NOMO-1 treated with dmso at 0.1 percent for 144 hours (cell line): ENCODE results near the gene ARHGAP26.

Source experiments
- DNase-seq: peaks from one replicate; lab custom pipeline; 2025; ENCODE audit not compliant: unreplicated experiment; lab: John Stamatoyannopoulos, UW

ARHGAP26 gene

DNA sequence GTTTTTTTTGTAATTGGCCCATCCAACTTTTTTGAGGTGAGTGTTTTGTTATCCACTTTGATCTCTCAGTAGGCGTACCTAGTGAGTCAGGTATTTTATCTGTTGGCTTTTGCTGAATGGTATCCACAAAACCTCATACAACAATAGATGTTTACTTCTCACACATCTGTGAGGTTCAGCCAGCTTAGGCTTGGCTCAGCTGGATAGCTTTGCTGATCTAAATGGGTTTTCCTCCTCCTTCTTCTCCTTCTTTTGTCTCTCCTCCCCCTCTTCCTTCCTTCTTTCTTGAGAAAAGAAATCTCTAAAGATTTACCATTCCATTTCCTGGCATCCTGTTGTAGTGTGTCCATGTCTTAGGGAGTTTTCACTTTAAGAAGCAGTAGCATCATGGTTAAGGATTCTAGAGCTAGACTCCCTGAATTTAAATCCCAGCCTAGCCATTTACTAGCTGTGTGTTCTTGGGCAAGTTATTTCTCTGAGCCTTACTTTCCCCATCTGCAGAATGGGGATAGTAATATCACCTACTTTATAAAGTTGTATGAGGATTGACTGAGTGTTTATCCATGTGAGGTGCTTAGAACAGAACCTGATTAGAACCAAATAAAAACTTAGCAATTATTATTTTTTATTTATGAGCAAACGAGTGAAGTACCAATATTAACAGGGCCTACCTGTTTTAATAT, 126.3 kb downstream of the ARHGAP26 start:
- no peak for DNase-seq

DNA sequence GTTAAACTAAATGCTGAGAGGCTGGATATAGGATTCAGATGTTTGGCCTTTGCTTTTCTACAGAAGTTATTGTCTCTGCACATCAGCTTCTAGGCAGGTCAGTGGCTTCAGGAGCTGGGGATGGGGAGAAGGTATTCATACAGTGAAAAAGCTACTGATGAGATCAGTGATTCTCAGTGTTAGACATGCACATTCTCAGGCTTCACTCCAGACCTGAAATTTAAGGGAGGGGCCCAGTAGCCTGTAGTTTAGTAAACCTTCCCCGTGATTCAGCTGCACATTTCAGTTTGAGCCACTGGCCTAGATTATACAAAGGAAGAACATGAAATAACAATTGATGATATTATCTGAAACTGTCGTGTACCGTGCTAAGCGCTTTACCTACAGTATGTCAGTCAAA, 127.2 kb downstream of the ARHGAP26 start:
- DNase-seq: no peak

DNA sequence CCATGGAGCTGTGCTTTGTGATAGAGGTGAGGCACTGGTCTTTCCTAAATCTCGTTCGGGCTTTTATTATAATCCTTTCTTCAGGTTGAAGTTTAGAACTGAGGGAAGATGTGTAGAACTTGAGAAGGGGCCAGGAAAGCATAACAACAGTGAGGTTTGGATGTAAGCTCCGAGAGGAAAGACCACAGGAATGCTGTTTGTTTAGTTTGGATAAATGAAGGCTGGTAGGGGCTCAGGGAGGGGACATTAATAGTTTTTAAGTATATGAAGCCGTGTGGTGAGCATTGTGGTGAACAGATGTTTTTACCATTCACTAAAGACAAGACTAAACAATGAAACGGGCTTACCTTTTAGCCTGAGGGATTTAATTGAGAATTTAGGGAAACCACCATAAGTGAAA, 130.8 kb downstream of the ARHGAP26 start:
- DNase-seq: no peak

DNA sequence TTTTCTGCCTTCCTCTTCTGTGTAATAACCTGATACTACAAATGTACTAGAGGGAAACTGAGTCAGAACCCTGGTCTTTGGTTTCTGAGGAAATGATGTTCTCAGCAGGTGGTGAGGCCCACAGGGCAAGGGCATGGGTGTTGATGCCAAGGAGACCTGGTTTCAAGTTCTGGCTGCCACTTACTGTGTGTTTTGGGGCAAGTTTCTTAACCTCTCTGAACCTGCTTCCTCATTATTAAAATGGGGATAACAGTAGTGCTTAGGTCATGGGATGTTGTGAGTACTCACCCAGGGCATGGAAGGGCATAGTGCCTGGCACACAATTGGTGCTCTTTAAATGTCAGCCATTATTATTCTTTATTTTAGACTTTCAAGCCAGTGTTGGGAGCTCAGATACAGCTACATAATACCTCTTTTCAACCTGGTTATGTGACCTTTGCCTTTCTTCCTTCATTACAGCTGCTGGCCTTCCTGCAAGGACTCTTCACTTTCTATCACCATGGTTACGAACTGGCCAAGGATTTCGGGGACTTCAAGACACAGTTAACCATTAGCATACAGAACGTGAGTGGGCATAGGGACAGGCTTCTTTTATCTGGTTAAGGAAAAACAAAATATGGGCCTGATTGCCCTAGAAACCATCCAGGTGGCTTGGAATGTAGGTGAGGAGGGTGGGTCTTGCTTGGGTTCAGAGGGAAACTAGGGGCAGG, 131.5 kb downstream of the ARHGAP26 start:
- no peak for DNase-seq

DNA sequence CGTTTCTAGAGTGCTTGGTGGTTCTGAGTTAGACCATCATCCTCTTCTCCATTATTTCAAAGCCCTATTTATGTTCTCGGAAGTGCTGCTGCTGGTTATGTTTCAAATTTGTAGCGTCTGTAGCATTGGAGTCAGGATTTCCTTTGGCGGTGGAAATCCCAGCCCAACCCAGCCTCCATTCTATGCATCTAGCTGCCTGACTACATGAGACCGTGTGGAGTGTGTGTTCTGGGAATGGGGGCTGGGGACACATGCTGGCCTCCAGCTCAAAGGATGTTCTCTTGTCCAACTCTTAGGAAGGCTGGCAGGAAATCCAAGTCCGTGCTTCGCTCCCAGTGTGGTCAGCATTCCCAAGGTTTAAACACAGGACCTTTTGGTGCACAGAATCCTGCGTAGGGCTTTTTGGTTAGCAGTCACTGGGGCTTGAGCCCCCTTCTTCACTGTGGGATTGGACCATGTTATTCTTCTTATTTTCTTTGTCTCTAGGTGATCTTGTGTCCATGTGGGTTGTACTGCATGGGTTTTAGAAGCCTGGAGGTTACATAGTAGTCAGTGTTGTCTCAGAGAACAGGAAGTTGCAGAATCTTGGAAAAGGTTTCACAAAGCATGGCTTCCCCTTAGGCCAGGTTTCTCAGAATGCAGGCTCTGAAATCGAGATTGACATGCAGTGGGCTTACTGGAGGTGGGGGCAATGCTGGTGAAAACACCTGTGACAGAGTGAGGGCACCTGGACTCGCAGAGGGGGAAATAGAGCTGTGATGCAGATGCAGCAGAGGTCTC, 132.2 kb downstream of the ARHGAP26 start:
- DNase-seq: peak; percentile 23

DNA sequence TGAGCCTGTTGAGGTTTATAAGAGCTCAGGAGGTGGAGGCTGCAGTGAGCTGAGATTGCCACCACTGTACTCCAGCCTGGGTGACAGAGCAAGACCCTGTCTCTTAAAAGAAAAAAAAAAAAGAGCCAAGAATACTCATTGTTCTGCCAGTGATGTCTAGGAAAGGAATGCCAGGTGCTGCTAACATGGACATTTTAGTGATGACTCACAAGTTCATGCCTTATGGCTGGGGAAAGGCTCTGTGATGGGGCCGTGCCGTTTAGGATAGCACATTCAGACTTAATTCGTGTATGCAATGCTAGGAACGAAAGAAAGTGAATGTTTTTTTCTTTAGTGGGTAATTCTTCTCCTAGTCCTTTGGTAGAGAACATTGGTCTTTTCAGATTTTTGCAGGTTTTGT, 134.2 kb downstream of the ARHGAP26 start:
- no peak for DNase-seq

DNA sequence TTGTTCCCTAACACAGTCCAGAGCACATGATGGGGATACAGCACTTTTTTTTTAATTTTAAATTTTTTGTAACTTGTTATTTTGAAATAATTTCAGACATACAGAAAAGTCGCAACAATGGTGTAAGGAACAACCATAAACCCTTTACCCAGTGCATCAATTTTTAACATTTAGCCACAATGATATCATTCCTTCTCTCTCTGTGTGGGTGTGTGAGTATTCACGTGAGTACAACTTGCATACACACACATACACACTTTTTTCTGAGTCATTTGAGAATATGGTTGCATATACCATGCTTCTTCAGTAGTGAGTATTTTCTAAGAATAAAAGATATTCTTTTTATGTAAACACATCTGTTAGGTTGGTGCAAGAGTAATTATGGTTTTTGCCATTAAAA, 135.2 kb downstream of the ARHGAP26 start:
- no peak for DNase-seq

DNA sequence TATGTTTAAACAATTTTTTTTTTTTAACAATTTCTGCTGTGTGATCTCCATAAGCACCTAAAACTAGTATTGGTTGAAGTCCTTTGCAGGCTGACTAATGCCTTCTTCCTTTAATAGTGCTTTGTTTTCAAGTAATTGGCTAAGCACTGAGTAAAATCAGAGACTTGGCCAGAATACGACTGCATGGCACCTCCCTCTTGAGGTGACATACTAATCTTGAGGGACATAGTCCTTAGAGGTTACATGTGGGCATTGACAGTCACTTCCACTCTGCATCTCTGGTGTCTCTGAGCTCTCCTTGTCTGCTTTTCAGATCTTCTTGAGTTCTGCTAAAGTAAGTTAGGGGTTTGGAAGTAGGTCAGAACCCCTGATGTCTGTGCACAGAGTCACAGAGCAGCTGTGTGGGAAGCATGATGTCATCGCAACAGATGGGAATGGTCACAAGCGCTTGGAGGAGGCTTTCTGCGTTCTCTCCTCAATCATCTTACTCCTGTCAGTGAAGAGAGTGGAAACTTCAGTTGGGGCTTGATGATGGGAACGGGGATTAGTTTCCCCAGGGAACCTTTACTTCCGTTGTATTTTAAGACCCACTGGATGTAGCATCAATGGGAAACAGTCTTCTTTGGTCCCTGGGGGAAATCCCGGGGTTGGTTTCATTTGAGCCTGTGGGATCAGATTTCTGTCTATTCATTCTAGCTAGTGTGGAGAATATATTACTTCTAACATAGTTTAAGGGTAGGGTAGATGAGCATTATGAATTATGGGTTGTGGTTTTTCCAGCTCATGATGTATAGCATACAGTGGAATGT, 136.9 kb downstream of the ARHGAP26 start:
- no peak for DNase-seq

DNA sequence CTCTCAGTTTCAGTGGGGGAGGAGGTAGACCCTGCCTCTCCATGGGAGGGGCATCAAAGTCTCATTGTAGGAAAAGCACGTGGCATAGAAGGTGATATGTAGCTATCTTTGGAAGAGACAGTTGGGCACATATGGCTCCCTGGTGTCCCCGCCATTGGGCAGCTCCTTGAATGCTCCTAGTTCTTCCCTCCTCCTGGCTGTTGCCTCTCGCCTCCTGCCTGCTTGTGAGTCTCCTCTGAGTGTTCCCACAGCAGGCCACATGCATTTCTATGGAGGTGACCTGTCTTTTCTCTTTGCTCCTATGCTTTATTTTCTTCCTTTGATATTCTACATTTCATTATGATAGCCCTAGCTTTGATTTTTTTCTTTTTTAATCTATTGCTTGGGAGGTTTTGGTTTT, 138.5 kb downstream of the ARHGAP26 start:
- DNase-seq: no peak

DNA sequence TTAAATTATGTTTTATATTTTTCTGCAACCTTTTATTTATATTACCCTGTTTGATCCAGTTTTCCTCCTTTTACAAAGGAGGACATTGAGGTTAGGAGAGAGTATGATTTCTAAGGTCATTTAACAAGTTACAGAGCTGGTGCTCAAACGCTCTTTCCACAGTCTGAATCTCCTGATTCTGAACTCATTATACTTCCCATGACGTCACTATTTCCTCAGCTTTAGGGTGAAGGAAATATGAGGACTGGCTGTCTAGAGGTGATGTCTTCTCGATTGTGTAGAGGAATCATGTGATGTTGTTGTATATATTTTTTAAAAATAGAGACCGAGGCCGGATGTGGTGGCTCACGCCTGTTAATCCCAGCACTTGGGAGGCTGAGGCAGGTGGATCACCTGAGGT, 140.0 kb downstream of the ARHGAP26 start:
- DNase-seq: no peak

DNA sequence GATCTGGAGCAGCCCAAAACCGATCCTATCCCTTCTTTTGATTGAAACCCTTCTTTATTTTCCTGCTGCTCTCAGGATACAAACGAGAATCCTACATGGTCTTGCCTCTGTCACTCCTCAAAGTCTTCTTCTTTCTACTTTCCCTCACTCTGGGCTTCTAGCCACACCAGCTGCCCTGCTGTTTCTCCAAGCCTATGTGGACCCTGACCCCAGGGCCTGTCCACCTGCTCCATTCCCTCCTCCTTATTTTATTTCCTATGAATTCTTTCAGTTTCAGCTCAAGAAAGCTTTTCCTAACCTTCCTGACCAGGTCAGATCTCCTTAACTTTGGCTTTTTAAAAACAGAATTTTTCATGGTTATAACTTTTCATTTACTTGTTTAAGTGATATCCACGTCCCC, 141.0 kb downstream of the ARHGAP26 start:
- DNase-seq: no peak

DNA sequence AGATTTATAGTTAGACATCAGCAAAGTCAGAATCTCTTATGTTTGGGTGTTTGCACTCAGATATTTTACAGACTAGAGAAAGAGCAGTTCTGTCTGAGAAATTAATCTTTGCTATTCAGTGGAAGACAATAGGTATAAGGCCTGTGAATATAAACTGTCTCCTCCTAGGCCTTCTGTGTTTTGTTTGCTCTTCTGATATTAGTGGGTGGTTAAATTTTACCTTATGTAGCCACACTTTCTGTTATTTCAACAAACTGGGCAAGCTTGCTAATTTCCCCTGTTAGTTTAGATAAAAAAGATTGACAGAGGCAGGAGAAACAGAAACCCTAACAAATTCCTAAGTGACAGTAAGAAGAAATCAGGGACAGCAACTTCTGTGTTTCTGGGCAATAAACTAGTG, 141.6 kb downstream of the ARHGAP26 start:
- no peak for DNase-seq

DNA sequence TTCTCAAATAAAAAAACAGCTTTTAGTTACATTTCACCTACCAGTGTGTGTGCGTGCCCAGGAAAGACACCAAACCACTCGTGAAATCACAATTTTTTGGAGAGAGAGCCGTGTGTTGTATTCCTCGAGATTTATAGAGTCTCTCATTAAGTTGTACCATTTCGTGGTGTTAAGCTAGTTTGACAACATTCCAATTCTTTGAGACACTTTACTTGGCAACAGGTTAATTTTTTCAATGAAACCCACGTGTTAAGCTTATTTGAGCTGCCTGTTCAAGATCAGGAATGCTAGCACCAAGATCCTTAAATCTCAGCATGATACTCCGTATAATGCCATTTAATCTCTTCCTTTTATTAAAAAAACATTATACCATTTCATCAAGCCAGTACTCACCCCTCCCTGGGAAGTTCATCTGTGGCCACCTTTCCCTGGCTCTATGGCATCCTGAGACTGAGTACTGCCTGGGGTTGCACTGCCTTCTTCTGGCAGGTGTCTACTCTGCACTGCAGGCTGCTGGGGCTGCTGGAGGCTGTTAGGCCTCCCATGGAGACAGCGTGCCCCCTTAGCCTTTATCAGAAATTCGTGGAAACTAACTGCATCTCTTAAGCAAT, 143.7 kb downstream of the ARHGAP26 start:
- no peak for DNase-seq

DNA sequence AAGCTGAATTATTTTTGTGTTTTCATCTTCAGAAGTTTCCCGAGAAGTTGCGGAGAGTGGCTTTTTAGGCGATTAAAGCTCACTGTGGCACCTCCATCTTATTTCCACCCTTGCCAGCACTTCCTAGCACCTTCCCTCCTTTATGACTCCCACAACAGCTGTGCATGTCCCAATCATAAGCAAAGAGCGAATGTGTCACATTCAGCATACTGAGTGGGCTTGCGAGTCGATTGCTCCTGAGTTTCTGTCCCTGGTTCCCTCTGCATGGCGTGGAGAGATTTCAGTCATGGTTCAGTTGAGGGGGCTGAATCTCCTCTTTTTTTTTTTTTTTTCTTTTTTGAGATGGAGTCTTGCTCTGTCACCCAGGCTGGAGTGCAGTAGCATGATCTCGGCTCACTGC, 144.9 kb downstream of the ARHGAP26 start:
- no peak for DNase-seq

DNA sequence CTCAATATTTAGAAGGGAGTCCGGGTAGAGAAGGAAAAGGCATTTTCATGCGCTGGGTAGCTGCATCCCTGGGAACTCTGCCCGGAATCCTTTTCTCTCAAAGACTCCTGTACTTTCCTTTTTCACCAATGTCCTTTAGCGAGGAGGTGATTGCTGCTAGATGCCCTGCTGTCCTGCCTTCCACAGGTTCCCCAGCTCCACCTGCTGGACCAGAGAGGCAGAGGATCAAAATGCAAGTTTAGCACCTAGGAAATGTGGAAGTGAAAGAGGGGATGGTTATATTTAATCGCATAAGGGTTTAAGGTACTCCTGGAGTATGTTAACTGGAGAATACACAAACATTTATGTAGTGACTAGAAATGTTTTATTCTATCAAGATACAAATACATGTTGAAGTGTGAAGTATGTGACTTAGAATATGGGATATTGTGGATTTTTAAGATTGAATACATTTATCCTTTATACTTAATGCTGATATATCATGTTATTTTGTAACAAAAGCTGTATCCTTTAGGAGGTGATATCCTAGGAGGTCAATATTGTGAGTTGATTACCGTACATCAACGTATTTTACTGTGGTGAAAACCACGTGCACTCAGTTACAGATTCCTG, 145.7 kb downstream of the ARHGAP26 start:
- DNase-seq: peak; percentile 63

DNA sequence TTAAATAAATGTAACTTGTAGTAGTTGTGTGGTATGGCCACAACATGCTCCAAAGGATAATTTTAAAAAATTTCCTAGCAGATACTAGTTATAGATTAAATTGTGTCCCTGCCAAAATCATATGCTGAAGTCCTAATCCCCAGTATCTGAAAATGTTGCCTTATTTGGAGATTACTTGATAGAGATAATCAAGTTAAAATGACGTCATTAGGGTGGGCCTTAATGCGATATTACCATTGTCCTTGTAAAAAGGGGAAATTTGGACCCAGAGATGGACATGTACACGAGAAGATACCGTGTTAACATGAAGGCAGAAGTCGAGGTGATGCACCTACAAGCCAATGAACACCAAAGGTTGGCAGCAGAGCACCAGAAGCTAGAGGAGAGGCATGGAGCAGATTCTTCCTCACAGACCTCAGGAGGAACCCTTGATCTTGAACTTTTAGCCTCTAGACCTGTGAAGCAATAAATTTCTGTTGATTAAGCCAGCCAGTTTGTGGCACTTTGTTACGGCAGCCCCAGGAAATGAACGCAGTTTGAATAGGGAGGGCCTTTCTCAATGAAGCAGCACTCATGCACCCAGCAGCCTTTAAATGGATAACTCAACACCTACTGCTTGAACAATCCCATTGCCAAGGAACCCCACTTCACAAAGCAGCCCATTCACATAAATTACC, 148.9 kb downstream of the ARHGAP26 start:
- DNase-seq: peak; percentile 23

DNA sequence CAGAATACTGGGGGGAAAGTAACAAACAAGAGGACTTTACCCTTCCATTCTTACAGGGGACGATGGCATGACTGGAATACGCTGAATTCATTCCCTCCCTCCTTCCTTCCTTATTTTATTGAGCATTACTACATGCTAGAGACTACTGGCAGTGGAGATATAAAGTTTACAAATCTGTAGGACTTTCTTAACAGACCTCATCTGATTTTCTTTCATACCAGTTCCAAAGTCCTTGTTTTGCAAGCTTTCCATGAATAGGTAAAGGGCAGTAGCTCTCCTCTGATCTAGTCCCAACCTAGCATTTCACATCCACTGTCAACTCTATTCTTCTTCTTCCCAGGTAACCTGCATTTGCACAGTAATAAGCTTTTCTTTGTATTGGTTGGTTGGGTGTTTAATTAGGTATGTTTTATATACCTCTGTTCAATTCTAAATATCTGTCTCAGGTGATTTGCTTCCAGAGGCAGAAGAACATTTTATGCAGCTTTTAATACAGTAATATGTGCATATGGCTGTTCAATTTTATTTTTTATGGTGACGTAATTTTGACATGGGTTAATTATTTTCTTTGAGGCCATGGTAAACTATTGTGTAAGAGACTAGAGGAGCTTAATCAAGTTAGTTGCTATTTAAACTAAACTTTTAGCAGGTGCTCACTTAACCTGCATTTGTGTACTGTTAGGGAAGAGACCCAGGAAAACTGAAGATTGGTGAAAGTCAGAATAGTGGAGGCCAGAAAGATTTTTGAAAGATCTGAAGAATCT, 150.9 kb downstream of the ARHGAP26 start:
- DNase-seq: no peak

DNA sequence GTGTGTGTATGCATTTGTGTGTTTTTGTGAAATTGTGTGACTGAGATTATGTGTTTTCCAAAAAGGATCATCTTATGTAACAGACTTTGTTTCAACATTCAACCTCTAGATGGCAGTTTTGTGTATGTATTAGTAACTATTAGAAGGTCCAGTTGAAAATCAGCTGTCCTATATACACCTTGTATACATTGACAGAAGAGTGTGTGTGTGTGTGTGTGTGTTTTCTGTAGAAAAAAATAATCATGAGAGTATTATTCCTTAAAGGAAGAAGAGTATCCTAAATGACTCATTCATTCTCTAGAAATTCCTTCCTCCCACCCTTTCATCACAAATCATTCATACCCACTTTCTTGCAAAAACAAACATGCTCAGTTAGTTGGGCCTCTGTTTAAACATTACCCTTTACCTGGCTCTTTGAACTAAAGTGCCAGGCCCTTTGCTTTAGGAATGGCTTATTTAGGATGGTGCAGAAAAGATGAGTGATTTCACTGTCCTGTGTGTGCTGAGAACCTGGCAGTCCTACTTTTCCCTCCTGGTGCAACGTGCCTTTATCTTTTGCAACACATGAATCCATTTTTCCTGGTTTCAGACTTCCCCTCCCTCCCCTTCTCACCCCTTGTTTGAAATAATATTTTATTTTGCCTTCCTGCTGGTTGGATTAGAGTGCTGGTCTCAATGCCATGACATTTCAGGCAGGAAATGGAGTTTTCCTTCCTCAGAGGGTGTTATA, 152.2 kb downstream of the ARHGAP26 start:
- DNase-seq: no peak
